ENCODE measurements around the gene PRKCZ.
"Not testable (repeated sequence)": the region's sequence is repeated elsewhere in the genome, so short reads cannot be mapped to it uniquely, and the experiment has no call there.

PRKCZ gene

DNA sequence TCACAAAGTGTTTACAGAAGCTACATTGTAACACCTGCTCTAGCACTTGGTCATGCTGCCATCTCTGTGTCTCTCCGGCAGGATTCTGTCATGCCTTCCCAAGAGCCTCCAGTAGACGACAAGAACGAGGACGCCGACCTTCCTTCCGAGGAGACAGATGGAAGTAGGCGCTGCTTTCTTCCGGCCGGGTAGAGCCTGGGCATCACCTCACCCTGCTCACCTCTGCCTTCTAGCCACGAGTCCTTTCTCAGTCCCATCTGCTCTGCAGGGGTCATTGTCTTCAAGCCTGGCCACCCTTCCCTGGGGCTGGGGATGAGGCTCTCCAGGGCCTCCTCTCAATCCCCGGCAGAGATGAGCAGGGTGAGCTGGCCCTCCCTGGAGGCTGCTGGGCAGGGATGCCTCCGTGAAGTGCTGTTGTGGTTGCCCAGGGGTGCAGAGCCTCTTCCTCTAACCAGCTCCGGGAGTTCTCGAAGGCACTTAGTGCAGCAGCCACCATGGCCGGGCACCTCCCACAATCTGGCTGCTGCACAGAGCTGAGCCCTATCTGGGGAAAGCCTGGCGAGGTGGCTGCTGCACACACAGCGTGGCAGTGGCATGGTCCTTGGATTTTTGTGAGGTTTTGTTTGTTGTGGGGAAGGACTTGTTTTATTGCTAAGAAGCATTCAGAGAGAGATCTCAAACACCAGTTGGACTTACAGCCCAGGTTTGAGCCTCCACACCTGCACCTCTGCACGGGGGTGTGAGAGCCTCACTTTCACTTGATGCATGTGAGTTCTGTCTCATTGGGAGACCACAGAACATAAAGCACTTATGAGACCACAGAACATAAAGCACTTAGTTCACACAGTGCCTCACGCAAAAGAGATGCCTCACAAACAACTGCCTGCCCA lies 96.0 kb downstream of the PRKCZ start:
- TF ChIP-seq ZNF274 (IDR thresholded peaks at IDR 0.05; ENCODE audit: low read depth, low read length), result no peak

DNA sequence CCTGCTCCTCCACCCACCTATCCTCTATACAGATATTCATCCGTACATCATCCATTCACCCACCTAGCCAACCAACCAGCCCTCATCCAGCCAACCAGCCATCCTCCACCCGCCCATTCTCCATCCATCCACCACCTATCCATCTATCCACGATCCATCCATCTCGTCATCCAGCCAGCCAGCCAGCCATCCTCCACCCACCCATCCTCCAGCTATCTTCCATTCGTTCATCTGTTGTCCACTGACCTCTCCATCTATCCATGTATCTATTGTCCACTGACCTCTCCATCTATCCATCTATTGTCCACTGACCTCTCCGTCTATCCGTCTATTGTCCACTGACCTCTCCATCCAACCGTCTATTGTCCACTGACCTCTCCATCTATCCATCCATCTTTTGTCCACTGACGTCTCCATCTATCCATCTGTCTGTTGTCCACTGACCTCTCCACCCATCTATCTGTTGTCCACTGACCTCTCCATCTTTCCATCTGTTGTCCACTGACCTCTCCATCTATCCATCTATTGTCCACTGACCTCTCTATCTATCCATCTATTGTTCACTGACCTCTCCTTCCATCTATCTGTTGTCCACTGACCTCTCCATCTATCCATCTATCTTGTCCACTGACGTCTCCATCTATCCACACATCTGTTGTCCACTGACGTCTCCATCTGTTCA lies 96.8 kb downstream of the PRKCZ start:
- no peak for TF ChIP-seq ZNF274 (IDR thresholded peaks at IDR 0.05; ENCODE audit: low read depth, low read length)
- no peak overlapping the region for H3K4me3 ChIP-seq (ENCODE audit: low read length)

More for the DNA sequence above, 96.0 kb downstream of the PRKCZ start:
- H3K4me3 ChIP-seq (ENCODE audit: low read length), result no peak overlapping the region

GRCh38 chr1:2147869-2148268 lies 97.7 kb downstream of the PRKCZ start:
- not testable (repeated sequence) for H3K4me3 ChIP-seq (ENCODE audit: low read length)

DNA sequence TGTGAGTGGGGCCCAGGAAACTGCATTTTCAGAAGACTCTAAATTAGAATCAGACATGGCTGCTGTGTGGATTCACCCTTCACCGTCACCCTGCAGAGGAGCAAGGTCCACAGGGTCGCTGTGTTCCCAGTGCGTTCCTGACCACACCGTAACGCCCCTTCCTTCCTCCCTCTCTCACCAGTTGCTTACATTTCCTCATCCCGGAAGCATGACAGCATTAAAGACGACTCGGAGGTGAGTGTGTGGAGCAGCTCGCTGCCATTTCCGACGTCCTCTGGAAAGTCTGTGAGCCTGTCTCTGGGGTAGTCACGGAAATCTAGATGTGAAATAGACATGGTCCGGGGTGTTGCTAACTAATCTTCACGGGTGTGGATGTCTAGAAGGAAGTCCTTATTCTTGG lies 98.5 kb downstream of the PRKCZ start:
- no peak for TF ChIP-seq ZNF274 (IDR thresholded peaks at IDR 0.05; ENCODE audit: low read depth, low read length)
- H3K4me3 ChIP-seq (ENCODE audit: low read length), result no peak overlapping the region

- H3K4me3 ChIP-seq (ENCODE audit: low read length), result no peak overlapping the region
- TF ChIP-seq ZNF274 (IDR thresholded peaks at IDR 0.05; ENCODE audit: low read depth, low read length), result no peak
These were observed 100.6 kb downstream of the PRKCZ start for GRCh38 chr1:2150801-2151200.

DNA sequence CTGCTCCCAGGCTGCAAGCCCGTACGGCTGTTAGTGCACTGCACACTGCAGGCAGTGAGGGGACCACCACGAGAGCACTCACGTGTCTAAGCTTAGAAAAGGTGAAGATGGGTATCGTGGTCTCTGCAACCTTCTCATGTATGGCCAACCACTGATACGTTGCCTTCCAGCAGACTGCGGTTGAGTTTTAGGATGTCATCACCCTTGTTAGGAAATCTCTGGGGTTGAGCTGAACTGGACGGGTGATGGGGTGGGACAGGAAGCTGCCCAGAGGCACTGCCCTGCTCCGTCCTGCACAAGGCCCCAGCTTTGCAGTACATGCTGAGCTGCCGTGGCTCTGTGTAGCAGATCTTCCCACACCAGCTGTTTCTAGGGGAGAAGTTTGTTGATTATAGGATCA lies 101.0 kb downstream of the PRKCZ start:
- no peak for TF ChIP-seq ZNF274 (IDR thresholded peaks at IDR 0.05; ENCODE audit: low read depth, low read length)
- H3K4me3 ChIP-seq (ENCODE audit: low read length), result no peak overlapping the region

DNA sequence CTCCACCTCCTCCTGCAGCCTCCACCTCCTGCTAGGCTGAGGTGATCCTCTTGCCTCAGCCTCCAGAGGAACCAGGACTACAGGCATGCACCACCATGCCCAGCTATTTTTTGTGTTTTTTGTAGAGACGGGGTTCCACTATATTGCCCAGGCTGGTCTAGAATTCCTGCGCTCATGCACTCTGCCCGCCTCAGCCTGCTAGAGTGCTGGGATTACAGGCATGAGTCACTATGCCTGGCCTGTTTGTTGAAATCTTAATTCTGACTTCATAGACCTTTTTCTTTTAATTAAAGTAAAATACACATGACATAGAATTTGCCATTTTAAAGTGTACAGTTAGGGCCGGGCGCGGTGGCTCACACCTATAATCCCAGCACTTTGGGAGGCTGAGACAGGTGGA lies 101.7 kb downstream of the PRKCZ start:
- H3K4me3 ChIP-seq (ENCODE audit: low read length), result no peak overlapping the region
- no peak for TF ChIP-seq ZNF274 (IDR thresholded peaks at IDR 0.05; ENCODE audit: low read depth, low read length)

GRCh38 chr1:2152954-2153353 lies 102.7 kb downstream of the PRKCZ start:
- TF ChIP-seq ZNF274 (IDR thresholded peaks at IDR 0.05; ENCODE audit: low read depth, low read length), result no peak
- no peak overlapping the region for H3K4me3 ChIP-seq (ENCODE audit: low read length)

- TF ChIP-seq ZNF274 (IDR thresholded peaks at IDR 0.05; ENCODE audit: low read depth, low read length), result no peak
- H3K4me3 ChIP-seq (ENCODE audit: low read length), result no peak overlapping the region
These were observed 103.8 kb downstream of the PRKCZ start for GRCh38 chr1:2154022-2154421.

GRCh38 chr1:2155147-2155598 lies 105.0 kb downstream of the PRKCZ start:
- H3K4me3 ChIP-seq (ENCODE audit: low read length), result no peak overlapping the region
- no peak for TF ChIP-seq ZNF274 (IDR thresholded peaks at IDR 0.05; ENCODE audit: low read depth, low read length)

GRCh38 chr1:2155788-2156187 lies 105.6 kb downstream of the PRKCZ start:
- no peak for TF ChIP-seq ZNF274 (IDR thresholded peaks at IDR 0.05; ENCODE audit: low read depth, low read length)
- H3K4me3 ChIP-seq (ENCODE audit: low read length), result no peak overlapping the region

- TF ChIP-seq ZNF274 (IDR thresholded peaks at IDR 0.05; ENCODE audit: low read depth, low read length), result no peak
- no peak overlapping the region for H3K4me3 ChIP-seq (ENCODE audit: low read length)
These were observed 106.7 kb downstream of the PRKCZ start for GRCh38 chr1:2156866-2157265.

DNA sequence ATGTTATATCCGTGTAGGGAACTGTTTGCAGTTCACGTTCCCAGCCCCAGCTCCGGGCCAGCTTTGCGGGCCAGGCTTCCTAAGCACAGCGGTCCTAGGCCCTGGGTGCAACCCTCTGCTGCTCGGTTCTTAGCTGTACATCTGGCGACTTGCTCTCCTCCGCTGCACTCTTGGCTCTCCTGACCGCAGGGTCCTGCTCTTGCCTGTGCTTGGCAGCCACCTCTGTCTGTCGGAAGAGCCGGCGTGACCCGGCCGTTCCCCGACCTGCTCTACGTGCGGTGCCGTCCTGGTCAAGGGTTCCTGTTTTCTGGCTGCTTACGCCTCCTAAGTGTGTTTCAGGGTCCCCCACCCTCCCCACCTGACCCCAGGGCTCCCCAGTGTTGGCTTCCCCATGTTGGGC lies 107.6 kb downstream of the PRKCZ start:
- TF ChIP-seq ZNF274 (IDR thresholded peaks at IDR 0.05; ENCODE audit: low read depth, low read length), result no peak

DNA sequence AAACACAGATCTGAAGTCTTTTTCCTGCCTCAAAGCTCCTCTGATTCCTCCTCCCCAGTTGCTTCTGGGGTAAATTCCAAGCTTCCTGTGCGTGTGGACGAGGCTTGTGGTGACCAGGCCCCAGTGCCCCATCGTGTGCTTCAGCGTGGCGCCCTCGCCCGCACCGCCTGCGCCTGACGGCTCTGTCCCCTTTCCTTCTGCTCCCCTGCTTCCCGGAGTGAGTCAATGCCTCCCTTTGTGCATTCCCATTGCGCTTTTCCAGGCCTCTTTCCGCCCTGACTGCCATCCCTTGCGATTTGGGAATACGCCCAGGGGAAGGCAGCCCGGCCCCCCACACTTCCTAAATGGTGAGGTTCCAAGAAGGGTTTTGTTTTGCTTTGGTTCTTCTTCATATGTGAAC lies 108.1 kb downstream of the PRKCZ start:
- TF ChIP-seq ZNF274 (IDR thresholded peaks at IDR 0.05; ENCODE audit: low read depth, low read length), result no peak
- H3K4me3 ChIP-seq (ENCODE audit: low read length), result no peak overlapping the region

More for the DNA sequence above, 107.6 kb downstream of the PRKCZ start:
- H3K4me3 ChIP-seq (ENCODE audit: low read length), result no peak overlapping the region

GRCh38 chr1:2159124-2159523 lies 108.9 kb downstream of the PRKCZ start:
- TF ChIP-seq ZNF274 (IDR thresholded peaks at IDR 0.05; ENCODE audit: low read depth, low read length), result no peak
- no peak overlapping the region for H3K4me3 ChIP-seq (ENCODE audit: low read length)

All from GM08714 (cell line).